KMS-11 (cell line): Measurements from ENCODE around the gene NTN4.

ENCODE experiments used
- H2AFZ ChIP-seq: fragments of 200-600 bp; sonication (generic); 2 replicates; pipeline ENCODE4 v1.6.1; 2016; ENCODE audit warnings: antibody characterized with exemption, mixed run types, low read depth
- H3K27ac ChIP-seq: fragments of 200-600 bp; sonication (generic); 2 replicates; pipeline ENCODE4 v1.6.1; 2016; ENCODE audit warnings: mild to moderate bottlenecking, mixed run types
- H3K27me3 ChIP-seq: fragments of 200-600 bp; sonication (generic); 2 replicates; pipeline ENCODE4 v1.6.1; 2017; ENCODE audit warnings: mild to moderate bottlenecking, low read depth, mixed run types, moderate library complexity; ENCODE audit not compliant: insufficient read depth
- H3K36me3 ChIP-seq: fragments of 200-600 bp; sonication (generic); 2 replicates; pipeline ENCODE4 v1.6.1; 2017; ENCODE audit warnings: mild to moderate bottlenecking, mixed run types; ENCODE audit not compliant: insufficient read depth
- H3K4me1 ChIP-seq: fragments of 200-600 bp; sonication (generic); 2 replicates; pipeline ENCODE4 v1.6.1; 2016; ENCODE audit warnings: mild to moderate bottlenecking, low read depth, mixed run types; ENCODE audit not compliant: poor library complexity, severe bottlenecking
- H3K4me2 ChIP-seq: fragments of 200-600 bp; sonication (generic); 2 replicates; pipeline ENCODE4 v1.7.0; 2016; ENCODE audit warnings: mild to moderate bottlenecking, mixed run types
- H3K4me3 ChIP-seq: fragments of 200-600 bp; sonication (generic); IDR thresholded peaks from 2 replicates; pipeline ENCODE4 v1.6.1; 2017; ENCODE audit warnings: low read depth, low read length, mixed read lengths; ENCODE audit not compliant: insufficient read depth
- H3K79me2 ChIP-seq: fragments of 200-600 bp; sonication (generic); 2 replicates; pipeline ENCODE4 v1.6.1; 2016; ENCODE audit warnings: low read depth, mixed run types; ENCODE audit not compliant: insufficient read depth
- H3K9ac ChIP-seq: fragments of 200-600 bp; sonication (generic); 2 replicates; pipeline ENCODE4 v1.6.1; 2016; ENCODE audit warnings: mild to moderate bottlenecking, mixed run types
- H4K20me1 ChIP-seq: fragments of 200-600 bp; sonication (generic); 2 replicates; pipeline ENCODE4 v1.6.1; 2016; ENCODE audit warnings: mild to moderate bottlenecking, mixed run types; ENCODE audit not compliant: insufficient read depth
- CTCF ChIP-seq: fragments of 200-600 bp; sonication (generic); conservative IDR thresholded peaks from 2 replicates; pipeline ENCODE4 v1.6.1; 2017; ENCODE audit warnings: low read depth, mild to moderate bottlenecking, antibody characterized with exemption, low read length, moderate library complexity, mixed read lengths

Gene NTN4

GRCh38 chr12:95624589-95624988, 166.0 kb downstream of the NTN4 start:
- H3K27ac ChIP-seq, result no peak overlapping the region
- H3K9ac ChIP-seq, result no peak overlapping the region
- H2AFZ ChIP-seq, result no peak overlapping the region
- TF ChIP-seq CTCF, result no peak
- H3K4me2 ChIP-seq, result no peak overlapping the region
- no peak overlapping the region for H3K4me3 ChIP-seq
- H3K36me3 ChIP-seq, result no peaks in the 10 kb centered on the region
- no peaks in the 10 kb centered on the region for H3K4me1 ChIP-seq
- no peaks in the 10 kb centered on the region for H4K20me1 ChIP-seq
- no peaks in the 10 kb centered on the region for H3K27me3 ChIP-seq
- H3K79me2 ChIP-seq, result no peaks in the 10 kb centered on the region

DNA sequence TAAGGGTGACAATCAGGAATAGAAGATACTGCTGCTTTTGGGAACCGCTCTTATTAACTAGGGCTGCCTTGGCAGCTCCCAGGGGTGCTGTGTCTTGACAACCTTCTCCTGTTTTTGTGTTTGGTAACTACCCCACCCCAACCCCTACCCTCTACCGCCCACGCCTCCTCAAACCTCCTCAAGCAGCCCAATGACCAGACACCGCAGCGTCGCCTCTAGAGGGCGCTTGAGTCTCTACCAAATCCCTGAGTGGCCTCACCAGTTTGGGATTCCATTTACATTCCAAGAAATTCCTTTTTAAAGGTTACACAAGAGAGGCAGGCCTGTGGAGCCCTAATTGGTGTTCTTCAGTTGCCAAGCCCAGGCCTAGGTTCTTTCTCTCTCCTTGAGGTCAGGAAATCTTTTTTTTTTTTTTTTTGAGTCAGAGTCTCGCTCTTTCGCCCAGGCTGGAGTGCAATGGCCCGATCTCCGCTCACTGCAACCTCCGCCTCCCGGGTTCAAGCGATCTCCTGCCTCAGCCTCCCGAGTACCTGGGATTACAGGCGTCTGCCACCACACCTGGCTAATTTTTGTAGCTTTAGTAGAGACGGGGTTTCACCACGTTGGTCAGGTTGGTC, 166.9 kb downstream of the NTN4 start:
- Histone ChIP-seq H3K4me3 (no peak overlapping the region), H3K9ac (no peak overlapping the region), H3K4me2 (no peak overlapping the region), H3K4me1 (no peaks in the 10 kb centered on the region), H3K27ac (no peak overlapping the region), H3K79me2 (no peaks in the 10 kb centered on the region), H2AFZ (no peak overlapping the region), H4K20me1 (no peaks in the 10 kb centered on the region), H3K27me3 (no peaks in the 10 kb centered on the region), H3K36me3 (no peaks in the 10 kb centered on the region)
- peak; percentile 56 for TF ChIP-seq CTCF

GRCh38 chr12:95622879-95623278, 167.7 kb downstream of the NTN4 start:
- H3K4me1 ChIP-seq, result no peaks in the 10 kb centered on the region
- H3K36me3 ChIP-seq, result no peaks in the 10 kb centered on the region
- H3K79me2 ChIP-seq, result no peaks in the 10 kb centered on the region
- no peak overlapping the region for H2AFZ ChIP-seq
- H3K4me2 ChIP-seq, result no peak overlapping the region
- TF ChIP-seq CTCF, result no peak
- H3K27me3 ChIP-seq, result no peaks in the 10 kb centered on the region
- no peak overlapping the region for H3K27ac ChIP-seq
- no peak overlapping the region for H3K4me3 ChIP-seq
- H4K20me1 ChIP-seq, result no peaks in the 10 kb centered on the region
- no peak overlapping the region for H3K9ac ChIP-seq

GRCh38 chr12:95621725-95622124, 168.8 kb downstream of the NTN4 start:
- Histone ChIP-seq H3K36me3 (no peaks in the 10 kb centered on the region), H3K79me2 (no peaks in the 10 kb centered on the region), H4K20me1 (no peaks in the 10 kb centered on the region), H3K9ac (no peak overlapping the region), H3K27me3 (no peaks in the 10 kb centered on the region), H3K4me1 (no peaks in the 10 kb centered on the region), H3K4me2 (no peak overlapping the region), H2AFZ (no peak overlapping the region), H3K4me3 (no peak overlapping the region), H3K27ac (no peak overlapping the region)
- TF ChIP-seq CTCF, result no peak
